HL-60 (cell line): ENCODE data around the gene SHOC2.

Experiments
- DNase-seq, 2 experiments: peaks; one replicate each; pipeline ENCODE4 v3.0.0-alpha.2; 2010 to 2020; ENCODE audit warnings: low read depth in 1 of 2, low spot score in 1 of 2
- H3K27ac ChIP-seq: fragments of 250-450 bp; sonication (Bioruptor Pico); replicated peaks from 2 replicates; pipeline ENCODE4 v1.5.1; 2020; ENCODE audit warnings: mild to moderate bottlenecking, moderate library complexity
- H3K27me3 ChIP-seq: fragments of 250-450 bp; sonication (Bioruptor Pico); 2 replicates; pipeline ENCODE4 v1.5.1; 2021; ENCODE audit warnings: mild to moderate bottlenecking, moderate library complexity; ENCODE audit not compliant: insufficient read depth, poor library complexity, severe bottlenecking
- H3K4me3 ChIP-seq: replicated peaks from 2 replicates; pipeline ENCODE4 v1.5.1; 2011; ENCODE audit warnings: mild to moderate bottlenecking, control low read depth, low read length; ENCODE audit not compliant: insufficient read depth
- GABPA ChIP-seq: IDR thresholded peaks from 2 replicates; pipeline ENCODE4 v1.6.1; 2012; ENCODE audit warnings: low read depth
- POLR2AphosphoS5 ChIP-seq: IDR thresholded peaks from 2 replicates; pipeline ENCODE4 v1.6.1; 2012; ENCODE audit warnings: low read depth
- SPI1 ChIP-seq: IDR thresholded peaks from 2 replicates; pipeline ENCODE4 v1.6.1; 2012; ENCODE audit warnings: low read depth, mild to moderate bottlenecking, borderline replicate concordance
- TF ChIP-seq, protein P1 (sequence below): IDR thresholded peaks from one replicate; pipeline ENCODE4 v1.5.1; 2011; ENCODE audit warnings: low read length, control low read depth, inconsistent platforms; ENCODE audit not compliant: insufficient read depth
- TF ChIP-seq, protein P2 (sequence below): IDR thresholded peaks from 2 replicates; pipeline ENCODE4 v1.6.1; 2012; ENCODE audit warnings: low read depth; ENCODE audit not compliant: insufficient replicate concordance

The SHOC2 gene

DNA sequence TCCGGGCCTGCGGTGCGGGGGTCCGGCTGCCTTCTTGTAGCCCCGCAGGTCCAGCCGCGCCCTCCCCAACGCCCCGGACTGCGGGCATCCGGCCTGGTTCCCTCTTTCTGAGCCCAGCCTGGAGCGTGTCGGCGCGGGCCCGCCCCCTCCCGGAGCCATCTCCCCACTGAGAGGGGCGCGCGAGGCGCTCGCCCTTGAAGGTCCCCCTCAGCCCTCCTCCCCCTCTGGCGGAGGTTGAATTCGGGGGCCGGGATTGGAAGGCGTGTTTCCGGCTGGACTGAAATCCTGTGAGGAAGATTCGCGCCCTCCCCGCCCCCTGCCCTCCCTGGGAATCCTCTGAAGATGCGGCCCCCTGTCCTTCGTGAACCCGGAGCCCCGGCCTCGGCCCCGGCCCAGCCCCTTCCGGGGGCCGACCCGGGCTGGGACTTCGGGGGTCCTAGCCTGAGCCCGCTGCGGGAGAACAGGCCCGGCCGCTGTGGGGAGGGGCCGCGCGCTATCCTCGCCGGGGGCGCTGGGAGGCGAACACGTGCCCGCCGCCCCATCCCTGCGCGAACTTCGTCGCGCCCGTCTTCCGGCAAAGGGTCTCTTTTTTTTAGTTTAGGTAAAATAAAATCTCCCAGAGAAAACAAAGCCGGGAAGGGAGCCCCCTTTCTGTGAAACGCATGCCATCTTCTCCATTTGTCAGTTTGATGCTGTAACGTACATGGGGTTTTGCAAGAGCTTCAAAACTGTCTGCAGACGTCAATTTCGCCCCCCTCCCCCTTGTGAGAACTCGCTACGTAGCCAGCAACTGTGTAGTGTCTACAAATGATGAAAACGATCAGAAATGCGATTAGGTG is 47.0 kb upstream of the SHOC2 start:
- DNase-seq, result peak; percentile 73 to 92
- peak overlapping the region; percentile 97 for H3K27ac ChIP-seq
- H3K4me3 ChIP-seq, result peak overlapping the region; percentile 80
- no peaks in the 10 kb centered on the region for H3K27me3 ChIP-seq
- TF ChIP-seq, protein P1, sequence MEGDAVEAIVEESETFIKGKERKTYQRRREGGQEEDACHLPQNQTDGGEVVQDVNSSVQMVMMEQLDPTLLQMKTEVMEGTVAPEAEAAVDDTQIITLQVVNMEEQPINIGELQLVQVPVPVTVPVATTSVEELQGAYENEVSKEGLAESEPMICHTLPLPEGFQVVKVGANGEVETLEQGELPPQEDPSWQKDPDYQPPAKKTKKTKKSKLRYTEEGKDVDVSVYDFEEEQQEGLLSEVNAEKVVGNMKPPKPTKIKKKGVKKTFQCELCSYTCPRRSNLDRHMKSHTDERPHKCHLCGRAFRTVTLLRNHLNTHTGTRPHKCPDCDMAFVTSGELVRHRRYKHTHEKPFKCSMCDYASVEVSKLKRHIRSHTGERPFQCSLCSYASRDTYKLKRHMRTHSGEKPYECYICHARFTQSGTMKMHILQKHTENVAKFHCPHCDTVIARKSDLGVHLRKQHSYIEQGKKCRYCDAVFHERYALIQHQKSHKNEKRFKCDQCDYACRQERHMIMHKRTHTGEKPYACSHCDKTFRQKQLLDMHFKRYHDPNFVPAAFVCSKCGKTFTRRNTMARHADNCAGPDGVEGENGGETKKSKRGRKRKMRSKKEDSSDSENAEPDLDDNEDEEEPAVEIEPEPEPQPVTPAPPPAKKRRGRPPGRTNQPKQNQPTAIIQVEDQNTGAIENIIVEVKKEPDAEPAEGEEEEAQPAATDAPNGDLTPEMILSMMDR, result peak; percentile 6
- TF ChIP-seq GABPA (no peak), POLR2AphosphoS5 (peak; percentile 59), SPI1 (no peak)
- TF ChIP-seq, protein P2, sequence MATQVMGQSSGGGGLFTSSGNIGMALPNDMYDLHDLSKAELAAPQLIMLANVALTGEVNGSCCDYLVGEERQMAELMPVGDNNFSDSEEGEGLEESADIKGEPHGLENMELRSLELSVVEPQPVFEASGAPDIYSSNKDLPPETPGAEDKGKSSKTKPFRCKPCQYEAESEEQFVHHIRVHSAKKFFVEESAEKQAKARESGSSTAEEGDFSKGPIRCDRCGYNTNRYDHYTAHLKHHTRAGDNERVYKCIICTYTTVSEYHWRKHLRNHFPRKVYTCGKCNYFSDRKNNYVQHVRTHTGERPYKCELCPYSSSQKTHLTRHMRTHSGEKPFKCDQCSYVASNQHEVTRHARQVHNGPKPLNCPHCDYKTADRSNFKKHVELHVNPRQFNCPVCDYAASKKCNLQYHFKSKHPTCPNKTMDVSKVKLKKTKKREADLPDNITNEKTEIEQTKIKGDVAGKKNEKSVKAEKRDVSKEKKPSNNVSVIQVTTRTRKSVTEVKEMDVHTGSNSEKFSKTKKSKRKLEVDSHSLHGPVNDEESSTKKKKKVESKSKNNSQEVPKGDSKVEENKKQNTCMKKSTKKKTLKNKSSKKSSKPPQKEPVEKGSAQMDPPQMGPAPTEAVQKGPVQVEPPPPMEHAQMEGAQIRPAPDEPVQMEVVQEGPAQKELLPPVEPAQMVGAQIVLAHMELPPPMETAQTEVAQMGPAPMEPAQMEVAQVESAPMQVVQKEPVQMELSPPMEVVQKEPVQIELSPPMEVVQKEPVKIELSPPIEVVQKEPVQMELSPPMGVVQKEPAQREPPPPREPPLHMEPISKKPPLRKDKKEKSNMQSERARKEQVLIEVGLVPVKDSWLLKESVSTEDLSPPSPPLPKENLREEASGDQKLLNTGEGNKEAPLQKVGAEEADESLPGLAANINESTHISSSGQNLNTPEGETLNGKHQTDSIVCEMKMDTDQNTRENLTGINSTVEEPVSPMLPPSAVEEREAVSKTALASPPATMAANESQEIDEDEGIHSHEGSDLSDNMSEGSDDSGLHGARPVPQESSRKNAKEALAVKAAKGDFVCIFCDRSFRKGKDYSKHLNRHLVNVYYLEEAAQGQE, result peak; percentile 27

DNA sequence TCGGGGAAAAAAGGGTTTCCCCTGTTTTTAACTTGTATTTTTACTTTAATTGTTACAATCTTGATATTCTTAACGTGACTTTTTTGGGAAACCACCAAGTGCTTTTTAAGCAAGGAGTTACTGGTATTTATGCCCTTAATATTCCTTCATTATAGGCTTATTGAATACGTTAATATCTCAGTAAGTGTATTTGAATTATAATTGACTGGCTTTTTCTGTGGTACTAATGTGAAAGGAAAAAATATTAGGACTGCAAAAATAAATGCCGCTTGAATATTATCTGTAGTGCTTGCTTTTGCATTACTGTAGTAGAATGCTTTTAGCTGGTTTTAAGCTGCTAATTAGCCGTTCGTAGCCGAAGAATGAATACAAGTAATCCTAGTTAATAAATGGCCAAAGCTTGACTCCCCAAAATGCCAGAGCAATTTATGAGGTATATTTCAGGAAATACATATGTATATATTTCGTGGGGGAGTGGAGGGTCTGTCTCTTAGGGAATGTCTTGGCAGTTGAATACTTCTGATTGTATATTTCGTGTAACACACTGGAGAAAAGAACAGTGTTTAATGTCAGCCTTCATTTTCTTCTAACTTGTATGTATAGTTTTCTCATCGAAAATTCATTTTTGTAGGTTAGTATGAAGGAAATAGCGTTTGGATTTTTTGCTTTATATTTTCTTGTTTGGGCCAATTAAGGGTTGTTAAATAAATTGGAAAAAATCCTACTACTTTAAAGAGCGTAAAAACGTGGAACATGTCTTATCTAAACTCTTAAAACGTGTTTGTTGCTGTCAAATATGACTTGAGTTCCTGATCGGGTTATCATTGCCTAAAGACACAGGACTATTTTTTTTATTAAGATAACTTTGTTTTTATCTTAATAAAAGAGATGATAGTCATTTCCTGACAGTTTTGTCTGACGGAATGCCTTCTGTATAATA is 46.1 kb upstream of the SHOC2 start:
- DNase-seq, result no peak
- Histone ChIP-seq H3K27me3 (no peaks in the 10 kb centered on the region), H3K4me3 (peak overlapping the region; percentile 80), H3K27ac (peak overlapping the region; percentile 97)
- TF ChIP-seq POLR2AphosphoS5, result no peak
- TF ChIP-seq, protein P2, result no peak

DNA sequence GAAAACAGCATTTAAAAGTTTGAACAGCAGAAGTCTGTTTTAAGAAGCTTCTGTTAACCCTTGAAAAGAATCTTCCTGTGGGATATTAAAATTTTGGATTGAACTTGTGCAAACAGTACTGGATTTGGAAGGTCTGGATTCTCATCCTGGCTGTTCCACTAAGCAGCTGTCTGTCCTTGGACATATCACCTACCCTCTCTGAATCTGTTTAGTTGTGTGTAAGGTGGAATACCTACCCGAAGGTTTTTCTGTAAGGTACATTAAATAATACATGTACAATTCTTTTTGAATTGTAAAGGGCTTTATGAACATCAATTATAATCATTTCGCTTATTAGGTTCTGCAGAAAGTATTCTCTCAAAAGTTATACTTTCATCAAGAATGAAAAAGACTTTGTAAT is 45.5 kb upstream of the SHOC2 start:
- no peak for TF ChIP-seq POLR2AphosphoS5
- no peak for TF ChIP-seq GABPA
- TF ChIP-seq, protein P1, result no peak
- no peak for TF ChIP-seq SPI1
- TF ChIP-seq, protein P2, result no peak
- H3K27me3 ChIP-seq, result no peaks in the 10 kb centered on the region
- H3K4me3 ChIP-seq, result peak overlapping the region; percentile 80
- no peak for DNase-seq
- H3K27ac ChIP-seq, result peak overlapping the region; percentile 97
